ENCODE data around the gene NALCN. TPM values are rescaled to one million over a fixed set of nuclear protein-coding genes. Genes with fewer than 3 reads are reported as not detected.

NALCN gene
- total RNA-seq, 2 experiments from 2014 or later, result not detected

DNA sequence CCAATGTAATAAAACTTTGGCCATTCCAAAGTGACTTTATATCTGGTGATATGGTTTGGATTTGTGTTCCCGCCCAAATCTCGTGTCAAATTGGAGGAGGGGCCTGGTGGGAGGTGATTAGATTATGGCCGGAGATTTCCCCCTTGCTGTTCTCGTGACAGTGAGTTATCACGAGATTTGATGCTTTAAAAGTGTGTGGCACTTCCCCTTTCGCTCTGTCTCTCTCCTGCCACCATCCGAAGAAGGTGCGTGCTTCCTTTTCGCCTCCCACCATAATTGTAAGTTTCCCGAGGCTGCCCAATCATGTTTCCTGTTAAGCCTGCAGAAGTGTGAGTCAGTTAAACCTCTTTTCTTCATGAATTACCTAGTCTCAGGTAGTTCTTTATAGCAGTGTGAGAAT lies 9.3 kb upstream of the NALCN start:
- no peaks in the 10 kb centered on the region for H3K36me3 Mint-ChIP-seq
- DNase-seq, result no peak
- H3K27ac Mint-ChIP-seq, result no peak overlapping the region
- H3K4me1 Mint-ChIP-seq, result no peaks in the 10 kb centered on the region
- H3K27me3 Mint-ChIP-seq, result peaks cover 3% of the 10 kb centered on the region
- no peak overlapping the region for H3K4me3 Mint-ChIP-seq
- H3K9me3 Mint-ChIP-seq, result no peaks in the 10 kb centered on the region

DNA sequence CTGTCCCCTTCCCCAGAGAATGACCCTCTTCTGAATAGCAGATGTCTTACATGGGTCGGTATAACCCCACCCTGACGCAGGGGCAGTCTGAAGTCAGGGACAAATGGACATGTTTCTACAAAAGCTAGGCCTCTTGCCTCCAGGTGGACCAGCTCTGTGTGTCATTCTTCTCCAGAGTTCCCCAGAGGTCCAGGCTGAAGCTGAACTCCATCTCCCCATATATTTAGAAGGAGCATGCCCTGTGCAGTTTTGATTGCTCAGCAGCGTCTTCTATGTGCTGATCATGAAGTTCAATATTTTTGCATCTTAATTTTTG lies 8.8 kb upstream of the NALCN start:
- no peak for DNase-seq
- H3K4me1 Mint-ChIP-seq, result no peaks in the 10 kb centered on the region
- H3K27ac Mint-ChIP-seq, result no peak overlapping the region
- no peaks in the 10 kb centered on the region for H3K36me3 Mint-ChIP-seq
- H3K27me3 Mint-ChIP-seq, result peaks cover 3% of the 10 kb centered on the region
- no peaks in the 10 kb centered on the region for H3K9me3 Mint-ChIP-seq
- no peak overlapping the region for H3K4me3 Mint-ChIP-seq

DNA sequence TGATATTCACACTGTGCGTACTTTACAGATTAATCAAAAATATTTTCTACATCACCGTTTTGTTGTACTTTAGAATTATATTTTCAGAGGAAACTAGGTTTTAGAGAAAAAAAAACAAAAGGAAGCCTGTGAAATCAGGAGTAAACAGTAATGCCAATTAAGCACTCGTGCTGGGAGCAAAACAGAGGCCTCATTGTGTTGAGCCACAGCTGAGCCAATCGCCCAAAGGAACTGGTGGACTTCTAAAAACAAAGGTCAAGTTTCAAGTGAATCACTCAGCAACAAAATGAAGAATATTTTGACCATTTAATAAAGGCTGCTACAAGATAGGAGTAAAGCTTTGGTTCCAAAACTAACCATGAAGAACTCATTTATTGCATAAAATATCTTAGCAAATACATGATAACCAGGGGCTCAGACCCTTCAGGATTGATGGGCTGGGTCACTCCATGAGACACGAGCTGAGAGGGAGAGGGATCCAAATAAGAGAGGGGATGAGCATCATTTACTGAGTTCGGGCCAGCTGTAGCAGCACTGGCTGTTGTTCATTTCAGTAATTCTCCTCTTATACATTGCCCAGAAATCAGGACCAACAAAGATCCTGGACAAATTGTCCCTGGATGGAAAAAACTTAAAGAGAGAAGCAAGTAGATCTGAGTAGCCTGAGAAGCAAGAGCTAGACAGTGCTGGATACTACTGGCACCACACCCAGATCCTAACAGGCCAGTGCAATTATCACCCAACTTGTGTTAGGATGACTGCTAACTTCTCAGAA lies 8.3 kb upstream of the NALCN start:
- Mint-ChIP-seq H3K36me3 (no peaks in the 10 kb centered on the region), H3K27me3 (peaks cover 3% of the 10 kb centered on the region), H3K4me1 (no peaks in the 10 kb centered on the region), H3K27ac (no peak overlapping the region), H3K9me3 (no peaks in the 10 kb centered on the region), H3K4me3 (no peak overlapping the region)
- DNase-seq, result no peak

DNA sequence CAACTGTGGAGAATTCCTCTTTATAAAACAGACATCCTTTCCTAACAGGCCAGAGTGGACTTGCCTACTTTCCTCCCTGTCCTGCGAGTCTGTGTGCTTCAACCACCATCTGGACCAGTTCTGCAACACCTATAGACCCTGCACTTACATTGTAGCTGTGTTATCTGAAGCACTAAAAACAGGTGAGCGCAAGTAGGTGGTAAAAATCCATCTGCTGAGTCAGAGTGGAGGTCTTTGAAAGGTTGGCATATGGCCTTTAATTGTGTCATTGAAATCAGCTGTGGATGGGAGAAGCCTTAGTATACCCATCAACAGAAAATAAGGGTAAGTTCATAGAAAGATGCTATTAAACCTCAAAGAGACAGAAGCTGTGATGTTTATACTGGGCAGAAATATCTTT lies 7.6 kb upstream of the NALCN start:
- Mint-ChIP-seq H3K4me3 (no peak overlapping the region), H3K9me3 (no peaks in the 10 kb centered on the region)

GRCh38 chr13:101417501-101417900 lies 1.2 kb upstream of the NALCN start:
- H3K27ac Mint-ChIP-seq, result no peak overlapping the region
- peaks cover 3% of the 10 kb centered on the region for H3K4me1 Mint-ChIP-seq
- H3K27me3 Mint-ChIP-seq, result peaks cover 48% of the 10 kb centered on the region

More for the DNA sequence above, 7.6 kb upstream of the NALCN start:
- H3K4me1 Mint-ChIP-seq, result no peaks in the 10 kb centered on the region
- H3K27ac Mint-ChIP-seq, result no peak overlapping the region
- no peaks in the 10 kb centered on the region for H3K36me3 Mint-ChIP-seq
- peaks cover 8% of the 10 kb centered on the region for H3K27me3 Mint-ChIP-seq
- DNase-seq, result no peak

DNA sequence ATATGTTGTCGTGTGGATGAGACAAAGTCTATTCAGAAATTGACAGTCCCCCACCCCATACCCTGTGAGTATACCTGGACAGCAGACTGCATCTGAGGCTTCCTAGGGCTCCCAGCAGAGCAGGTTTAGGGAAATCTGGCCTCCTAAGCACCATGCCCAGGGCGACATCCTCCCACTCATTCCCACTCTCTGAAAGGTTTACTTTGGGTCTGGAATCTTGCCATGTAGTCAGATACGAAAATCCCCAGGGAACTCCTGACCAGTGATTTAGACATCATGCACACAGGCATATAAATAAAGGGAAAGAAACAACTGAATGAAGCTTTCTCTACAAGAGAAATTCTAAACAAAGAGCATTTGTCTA lies 717 bp upstream of the NALCN start:
- DNase-seq, result no peak
- H3K36me3 Mint-ChIP-seq, result no peaks in the 10 kb centered on the region
- H3K4me3 Mint-ChIP-seq, result no peak overlapping the region
- H3K9me3 Mint-ChIP-seq, result no peaks in the 10 kb centered on the region
- H3K4me1 Mint-ChIP-seq, result peaks cover 3% of the 10 kb centered on the region
- peaks cover 48% of the 10 kb centered on the region for H3K27me3 Mint-ChIP-seq
- H3K27ac Mint-ChIP-seq, result no peak overlapping the region

More at GRCh38 chr13:101417501-101417900, 1.2 kb upstream of the NALCN start:
- no peaks in the 10 kb centered on the region for H3K36me3 Mint-ChIP-seq
- H3K9me3 Mint-ChIP-seq, result no peaks in the 10 kb centered on the region
- no peak overlapping the region for H3K4me3 Mint-ChIP-seq
- no peak for DNase-seq

DNA sequence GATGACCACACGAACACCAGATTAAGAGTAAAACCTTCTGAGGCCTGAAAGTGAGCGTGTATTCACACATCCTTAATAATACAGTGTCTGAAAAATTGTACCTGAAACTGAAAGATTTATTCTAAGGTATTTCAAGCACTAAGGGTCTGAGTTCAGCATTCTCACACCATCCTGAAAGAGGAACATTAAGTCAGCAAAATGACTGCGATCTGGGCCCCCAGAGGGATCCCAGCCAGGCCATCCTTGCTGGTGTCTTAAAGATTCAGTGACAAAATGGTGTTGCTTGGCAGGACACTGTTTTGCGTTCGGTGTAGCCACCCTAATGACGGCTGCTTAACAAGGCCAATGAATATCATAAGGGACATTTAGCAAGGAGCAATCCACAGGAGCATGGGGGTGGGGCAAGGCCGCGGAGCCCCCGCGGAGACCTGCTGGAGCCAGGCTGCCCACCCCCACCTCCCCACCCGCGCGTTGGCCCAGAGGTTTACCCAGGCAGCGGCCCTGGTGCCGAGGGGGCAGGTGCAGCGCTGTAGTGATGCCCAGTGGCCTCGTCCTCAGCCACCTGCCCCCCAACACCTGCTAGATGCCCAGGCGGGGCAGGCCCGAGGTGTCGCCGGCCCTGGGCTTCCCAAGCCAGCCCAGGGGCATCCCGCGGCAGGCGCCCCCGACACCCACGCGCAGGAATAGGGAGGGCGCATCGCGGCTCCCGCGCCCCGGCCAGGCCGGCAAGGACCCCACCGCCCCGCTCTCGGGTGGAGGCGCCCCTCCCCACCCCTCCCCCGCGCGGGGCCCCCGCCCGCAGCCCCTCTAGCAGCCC lies 742 bp downstream of the NALCN start:
- H3K9me3 Mint-ChIP-seq, result no peaks in the 10 kb centered on the region
- no peak for DNase-seq
- peaks cover 55% of the 10 kb centered on the region for H3K27me3 Mint-ChIP-seq
- H3K4me3 Mint-ChIP-seq, result no peak overlapping the region
- peaks cover 3% of the 10 kb centered on the region for H3K4me1 Mint-ChIP-seq
- H3K27ac Mint-ChIP-seq, result no peak overlapping the region
- H3K36me3 Mint-ChIP-seq, result no peaks in the 10 kb centered on the region

DNA sequence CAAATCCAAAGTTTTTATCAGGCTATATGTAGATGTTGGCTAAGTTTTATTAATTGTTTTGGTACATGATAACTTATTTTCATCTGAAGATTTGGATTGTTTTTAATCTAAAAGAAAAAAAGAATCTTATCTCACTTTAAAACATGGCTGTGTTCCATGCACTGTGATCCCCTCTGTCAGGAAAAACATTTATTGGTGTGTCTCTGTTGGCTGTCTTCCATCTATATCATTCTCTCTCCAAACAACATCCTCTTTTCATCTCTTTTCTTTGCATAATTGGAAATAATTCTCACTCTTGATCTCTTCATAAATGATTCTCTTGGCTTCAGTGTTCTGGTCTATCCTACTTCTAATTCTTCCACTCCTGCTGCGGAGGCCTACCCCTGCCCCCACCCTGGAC lies 4.2 kb downstream of the NALCN start:
- Mint-ChIP-seq H3K36me3 (no peaks in the 10 kb centered on the region), H3K27me3 (peaks cover 43% of the 10 kb centered on the region), H3K9me3 (no peaks in the 10 kb centered on the region), H3K4me1 (peaks cover 3% of the 10 kb centered on the region), H3K27ac (no peak overlapping the region), H3K4me3 (no peak overlapping the region)
- no peak for DNase-seq

GRCh38 chr13:101408992-101409656 lies 7.2 kb downstream of the NALCN start:
- no peaks in the 10 kb centered on the region for H3K9me3 Mint-ChIP-seq
- H3K27me3 Mint-ChIP-seq, result peaks cover 22% of the 10 kb centered on the region
- no peak overlapping the region for H3K27ac Mint-ChIP-seq
- DNase-seq, result no peak
- no peaks in the 10 kb centered on the region for H3K4me1 Mint-ChIP-seq
- no peaks in the 10 kb centered on the region for H3K36me3 Mint-ChIP-seq
- H3K4me3 Mint-ChIP-seq, result no peak overlapping the region

- Mint-ChIP-seq H3K27ac (no peak overlapping the region), H3K4me3 (no peak overlapping the region), H3K36me3 (no peaks in the 10 kb centered on the region), H3K27me3 (peaks cover 17% of the 10 kb centered on the region), H3K9me3 (no peaks in the 10 kb centered on the region), H3K4me1 (no peaks in the 10 kb centered on the region)
- DNase-seq, result no peak
Observed at GRCh38 chr13:101408154-101408553, 8.2 kb downstream of the NALCN start.

GRCh38 chr13:101406791-101407190 lies 9.5 kb downstream of the NALCN start:
- no peak for DNase-seq
- Mint-ChIP-seq H3K27me3 (peaks cover 16% of the 10 kb centered on the region), H3K9me3 (no peaks in the 10 kb centered on the region), H3K4me1 (no peaks in the 10 kb centered on the region), H3K36me3 (no peaks in the 10 kb centered on the region), H3K4me3 (no peak overlapping the region), H3K27ac (no peak overlapping the region)

- Mint-ChIP-seq H3K27me3 (peaks cover 3% of the 10 kb centered on the region), H3K4me3 (no peak overlapping the region), H3K27ac (no peak overlapping the region), H3K9me3 (no peaks in the 10 kb centered on the region), H3K4me1 (no peaks in the 10 kb centered on the region), H3K36me3 (no peaks in the 10 kb centered on the region)
- DNase-seq, result no peak
Observed at GRCh38 chr13:101401196-101401595, 15.1 kb downstream of the NALCN start.

GRCh38 chr13:101399365-101399764 lies 16.9 kb downstream of the NALCN start:
- DNase-seq, result no peak
- Mint-ChIP-seq H3K27ac (no peak overlapping the region), H3K27me3 (peaks cover 3% of the 10 kb centered on the region), H3K4me3 (no peak overlapping the region), H3K4me1 (no peaks in the 10 kb centered on the region), H3K36me3 (no peaks in the 10 kb centered on the region), H3K9me3 (no peaks in the 10 kb centered on the region)

GRCh38 chr13:101398920-101399319 lies 17.4 kb downstream of the NALCN start:
- Mint-ChIP-seq H3K27me3 (peaks cover 3% of the 10 kb centered on the region), H3K4me3 (no peak overlapping the region), H3K4me1 (no peaks in the 10 kb centered on the region), H3K27ac (no peak overlapping the region), H3K36me3 (no peaks in the 10 kb centered on the region), H3K9me3 (no peaks in the 10 kb centered on the region)
- no peak for DNase-seq

GRCh38 chr13:101398191-101398590 lies 18.1 kb downstream of the NALCN start:
- Mint-ChIP-seq H3K9me3 (no peaks in the 10 kb centered on the region), H3K36me3 (no peaks in the 10 kb centered on the region), H3K27ac (no peak overlapping the region), H3K27me3 (peaks cover 6% of the 10 kb centered on the region), H3K4me3 (no peak overlapping the region), H3K4me1 (no peaks in the 10 kb centered on the region)
- no peak for DNase-seq
